H1 (cell line): ENCODE results near the gene PIGZ.

Experiments used
- CBX8 ChIP-seq: fragments of 300-800, 300-1000 bp; sonication (generic); IDR thresholded peaks from 2 replicates; pipeline ENCODE4 v1.7.1; 2016; ENCODE audit warnings: low read depth, low read length, borderline replicate concordance
- JUND ChIP-seq: IDR thresholded peaks from 2 replicates; pipeline ENCODE4 v1.6.1; 2011; ENCODE audit warnings: mild to moderate bottlenecking, improper control_type of control experiment, low read length
- KDM5A ChIP-seq: fragments of 200-600 bp; IDR thresholded peaks from 2 replicates; pipeline ENCODE4 v1.7.1; 2012; ENCODE audit warnings: mild to moderate bottlenecking, low read length, inconsistent platforms, mixed read lengths
- POLR2A ChIP-seq, 2 experiments: IDR thresholded peaks; 1 replicate in 1 of 2; 2 replicates in 1 of 2; pipeline ENCODE4 v1.6.1; 2011; ENCODE audit warnings: low read depth in 2 of 2, low read length in 2 of 2, mild to moderate bottlenecking in 2 of 2; ENCODE audit errors: control extremely low read depth in 1 of 2
- RBBP5 ChIP-seq: IDR thresholded peaks from 2 replicates; pipeline ENCODE4 v1.7.1; 2012; ENCODE audit warnings: low read depth, mild to moderate bottlenecking, inconsistent platforms, low read length, moderate library complexity, borderline replicate concordance
- SIRT6 ChIP-seq: IDR thresholded peaks from one replicate; pipeline ENCODE4 v1.7.1; 2012; ENCODE audit warnings: low read length, inconsistent platforms
- YY1 ChIP-seq: IDR thresholded peaks from 2 replicates; pipeline ENCODE4 v1.6.1; 2011; ENCODE audit warnings: low read depth, mild to moderate bottlenecking, low read length
- TF ChIP-seq, protein P1 (sequence below), 3 experiments: IDR thresholded peaks; 1 replicate in 2 of 3; 2 replicates in 1 of 3; pipeline versions ENCODE4 v1.5.1 to v1.6.1; 2011; ENCODE audit warnings: low read length in 3 of 3, mild to moderate bottlenecking in 3 of 3, inconsistent platforms in 2 of 3, low read depth in 1 of 3, moderate library complexity in 1 of 3; ENCODE audit not compliant: insufficient read depth in 1 of 3; ENCODE audit errors: control extremely low read depth in 1 of 3

- TF ChIP-seq CBX8 (no peak), POLR2A (IDR thresholded peaks at IDR 0.05; ENCODE audit: control extremely low read depth in 1 of 2, low read depth in 2 of 2, low read length in 2 of 2) (no peak), JUND (no peak), KDM5A (no peak), SIRT6 (no peak), YY1 (no peak), RBBP5 (no peak)
- TF ChIP-seq, protein P1, sequence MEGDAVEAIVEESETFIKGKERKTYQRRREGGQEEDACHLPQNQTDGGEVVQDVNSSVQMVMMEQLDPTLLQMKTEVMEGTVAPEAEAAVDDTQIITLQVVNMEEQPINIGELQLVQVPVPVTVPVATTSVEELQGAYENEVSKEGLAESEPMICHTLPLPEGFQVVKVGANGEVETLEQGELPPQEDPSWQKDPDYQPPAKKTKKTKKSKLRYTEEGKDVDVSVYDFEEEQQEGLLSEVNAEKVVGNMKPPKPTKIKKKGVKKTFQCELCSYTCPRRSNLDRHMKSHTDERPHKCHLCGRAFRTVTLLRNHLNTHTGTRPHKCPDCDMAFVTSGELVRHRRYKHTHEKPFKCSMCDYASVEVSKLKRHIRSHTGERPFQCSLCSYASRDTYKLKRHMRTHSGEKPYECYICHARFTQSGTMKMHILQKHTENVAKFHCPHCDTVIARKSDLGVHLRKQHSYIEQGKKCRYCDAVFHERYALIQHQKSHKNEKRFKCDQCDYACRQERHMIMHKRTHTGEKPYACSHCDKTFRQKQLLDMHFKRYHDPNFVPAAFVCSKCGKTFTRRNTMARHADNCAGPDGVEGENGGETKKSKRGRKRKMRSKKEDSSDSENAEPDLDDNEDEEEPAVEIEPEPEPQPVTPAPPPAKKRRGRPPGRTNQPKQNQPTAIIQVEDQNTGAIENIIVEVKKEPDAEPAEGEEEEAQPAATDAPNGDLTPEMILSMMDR (IDR thresholded peaks at IDR 0.05; ENCODE audit: control extremely low read depth in 1 of 3, insufficient read depth in 1 of 3, low read depth in 1 of 3, low read length in 3 of 3) = no peak
Measured at GRCh38 chr3:197017003-197017402, 48.4 kb upstream of the PIGZ start.
